Activated gamma-delta T cell treated with Interleukin-2 at 50 U/mL for 16 hours (primary cell): Measurements from ENCODE around the gene AKAP4.
A peak's percentile ranks its signal among the peaks of the same experiment; 100 is the strongest.

Experiments
- DNase-seq: peaks from one replicate; pipeline ENCODE4 v3.0.0-alpha.2; 2020

Gene AKAP4

GRCh38 chrX:50200907-50201306 is at the start of gene AKAP4:
TSS of gene AKAP4 (minus strand) at chrX:50201007. CDS start at chrX:50200889, 118 bp downstream.
- DNase-seq, result no peak

GRCh38 chrX:50211510-50211909 is 10.7 kb upstream of the AKAP4 start:
- no peak for DNase-seq

- no peak for DNase-seq
Measured at GRCh38 chrX:50206753-50207152, 5.9 kb upstream of the AKAP4 start.

GRCh38 chrX:50204364-50204899 is 3.6 kb upstream of the AKAP4 start, which contains the start of gene CCNB3:
TSS of gene CCNB3 (plus strand) at chrX:50204765. CDS start at chrX:50285164, 80,399 bp downstream.
- DNase-seq, result peak; percentile 61

GRCh38 chrX:50202539-50202938 is 1.7 kb upstream of the AKAP4 start:
- no peak for DNase-seq

- no peak for DNase-seq
Measured at GRCh38 chrX:50198348-50198747, 2.5 kb downstream of the AKAP4 start.

GRCh38 chrX:50188859-50189600 is 11.8 kb downstream of the AKAP4 start:
- no peak for DNase-seq

- DNase-seq, result no peak
Measured at GRCh38 chrX:50183891-50184290, 16.9 kb downstream of the AKAP4 start.

- no peak for DNase-seq
Measured at GRCh38 chrX:50180073-50180940, 20.5 kb downstream of the AKAP4 start.

- no peak for DNase-seq
Measured at GRCh38 chrX:50169717-50170116, 31.1 kb downstream of the AKAP4 start.

GRCh38 chrX:50168241-50168687 is 32.5 kb downstream of the AKAP4 start:
- no peak for DNase-seq

GRCh38 chrX:50167366-50167765 is 33.4 kb downstream of the AKAP4 start:
- no peak for DNase-seq

GRCh38 chrX:50165727-50166126 is 35.1 kb downstream of the AKAP4 start:
- DNase-seq, result no peak

GRCh38 chrX:50161127-50161526 is 39.7 kb downstream of the AKAP4 start:
- DNase-seq, result no peak

GRCh38 chrX:50158593-50158992 is 42.2 kb downstream of the AKAP4 start:
- DNase-seq, result no peak

- no peak for DNase-seq
Measured at GRCh38 chrX:50157545-50158135, 43.2 kb downstream of the AKAP4 start.

GRCh38 chrX:50154429-50154828 is 46.4 kb downstream of the AKAP4 start:
- no peak for DNase-seq

- DNase-seq, result no peak
Measured at GRCh38 chrX:50152456-50152855, 48.4 kb downstream of the AKAP4 start.

- no peak for DNase-seq
Measured at GRCh38 chrX:50147972-50148371, 52.8 kb downstream of the AKAP4 start.
